Gastrocnemius medialis (tissue), 4 donors: ENCODE measurements around the gene CIDEC.

Source experiments
- CTCF ChIP-seq, 5 experiments: fragments of 450-650 bp in 3 of 5; fragments of 200-600 bp in 2 of 5; sonication (generic) in 2 of 5; IDR thresholded peaks in 4 of 5; conservative IDR thresholded peaks in 1 of 5; 1 replicate in 4 of 5; 2 replicates in 1 of 5; pipeline ENCODE4 v1.5.1; 2016 to 2019; ENCODE audit warnings: antibody characterized with exemption in 5 of 5, mild to moderate bottlenecking in 3 of 5, moderate library complexity in 3 of 5
- POLR2A ChIP-seq, 2 donors: fragments of 450-650 bp; IDR thresholded peaks; one replicate each; pipeline ENCODE4 v1.6.1; 2017; ENCODE audit warnings: antibody characterized with exemption in 2 of 2, mild to moderate bottlenecking in 2 of 2, moderate library complexity in 2 of 2

DNA sequence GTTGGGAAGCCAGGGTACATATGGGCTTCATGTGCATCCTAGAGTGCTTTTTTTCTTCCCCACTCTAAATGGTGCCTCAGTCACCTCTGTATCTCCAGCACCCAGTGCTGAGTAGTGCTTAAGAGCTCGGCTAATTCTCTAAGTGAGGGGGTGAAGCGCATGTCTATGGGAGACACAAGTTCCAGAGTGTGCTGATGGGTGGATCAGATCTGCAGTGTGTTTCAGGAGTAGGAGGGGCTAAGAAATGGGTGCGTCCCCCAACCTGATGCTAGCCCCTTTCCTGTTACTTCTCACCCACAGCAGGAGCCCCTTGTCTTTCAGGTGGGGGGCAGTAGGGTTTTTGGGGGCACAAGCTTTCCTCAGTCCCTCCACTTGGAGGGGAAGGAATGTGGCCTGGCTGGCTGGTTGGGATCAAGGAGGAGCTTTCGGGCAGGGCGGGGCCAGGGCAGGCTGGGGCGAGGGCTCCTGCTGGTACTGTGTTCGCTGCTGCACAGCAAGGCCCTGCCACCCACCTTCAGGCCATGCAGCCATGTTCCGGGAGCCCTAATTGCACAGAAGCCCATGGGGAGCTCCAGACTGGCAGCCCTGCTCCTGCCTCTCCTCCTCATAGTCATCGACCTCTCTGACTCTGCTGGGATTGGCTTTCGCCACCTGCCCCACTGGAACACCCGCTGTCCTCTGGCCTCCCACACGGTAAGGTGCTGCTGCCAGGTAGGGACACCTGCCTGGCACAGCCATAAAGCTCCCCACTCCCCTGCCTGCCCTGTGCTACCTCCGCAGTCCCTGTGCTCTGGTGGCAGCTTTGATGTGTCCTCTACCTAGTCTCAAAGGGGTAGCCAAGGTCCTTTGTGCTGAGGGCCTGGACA lies 22.6 kb upstream of the CIDEC start, which contains the start of gene IL17RE:
- TF ChIP-seq CTCF (IDR thresholded peaks at IDR 0.05 in 4 of 5, conservative IDR thresholded peaks at IDR 0.05 in 1 of 5) (no peak), POLR2A (IDR thresholded peaks at IDR 0.05) (no peak)
